CD8-positive, alpha-beta memory T cell (primary cell): ENCODE data around the gene NLRP5. TPM values are rescaled to one million over a fixed set of nuclear protein-coding genes. Genes with fewer than 3 reads are reported as not detected.
"Not testable (repeated sequence)": the region's sequence is repeated elsewhere in the genome, so short reads cannot be mapped to it uniquely, and the experiment has no call there.

ENCODE experiments used
- CTCF ChIA-PET: fragments of 350-600 bp; sonication (Branson Sonifier 250); formaldehyde crosslinking; loops from one replicate; lab custom pipeline; 2021; ENCODE audit warnings: antibody characterized with exemption; lab: Charles Lee
- POLR2A ChIA-PET: fragments of 350-600 bp; sonication (Branson Sonifier 250); formaldehyde crosslinking; loops from one replicate; lab custom pipeline; 2021; ENCODE audit warnings: antibody characterized with exemption; lab: Charles Lee
- DNase-seq, 5 donors: peaks; one replicate each; pipeline versions ENCODE4 v3.0.0 to v3.0.0-alpha.2; 2020 to 2022; ENCODE audit warnings: mixed read lengths in 1 of 5
- H3K27ac ChIP-seq: one replicate; pipeline ENCODE4 v1.7.0; 2013; ENCODE audit warnings: low read depth, mild to moderate bottlenecking, low read length, moderate library complexity
- H3K27me3 ChIP-seq: 2 replicates; pipeline ENCODE4 v1.7.0; 2013; ENCODE audit warnings: low read length, mild to moderate bottlenecking; ENCODE audit not compliant: insufficient read depth, poor library complexity, severe bottlenecking
- H3K36me3 ChIP-seq: 2 replicates; pipeline ENCODE4 v1.7.0; 2013; ENCODE audit warnings: mild to moderate bottlenecking, low read length, moderate library complexity; ENCODE audit not compliant: insufficient read depth
- H3K4me1 ChIP-seq: 2 replicates; pipeline ENCODE4 v1.7.0; 2013; ENCODE audit warnings: mild to moderate bottlenecking, low read length, moderate library complexity; ENCODE audit not compliant: insufficient read depth
- H3K4me3 ChIP-seq: 2 replicates; pipeline ENCODE4 v1.7.0; 2013; ENCODE audit warnings: mild to moderate bottlenecking, low read length
- H3K9me3 ChIP-seq: 2 replicates; pipeline ENCODE4 v1.7.0; 2013; ENCODE audit warnings: mild to moderate bottlenecking, low read length
- H3K27ac Mint-ChIP-seq, 8 donors: one replicate each; pipeline ENCODE4 v1.8.0; 2020 to 2021; ENCODE audit warnings: mixed read lengths in 8 of 8, mild to moderate bottlenecking in 6 of 8, inconsistent platforms in 3 of 8, moderate library complexity in 3 of 8
- H3K27me3 Mint-ChIP-seq, 2 donors: one replicate each; pipeline ENCODE4 v1.8.0; 2020 to 2021; ENCODE audit warnings: mixed read lengths in 2 of 2, mild to moderate bottlenecking in 1 of 2, moderate library complexity in 1 of 2
- H3K36me3 Mint-ChIP-seq, 3 donors: one replicate each; pipeline ENCODE4 v1.8.0; 2020 to 2021; ENCODE audit warnings: mixed read lengths in 3 of 3, inconsistent platforms in 1 of 3, mild to moderate bottlenecking in 1 of 3
- H3K4me1 Mint-ChIP-seq, 3 donors: one replicate each; pipeline ENCODE4 v1.8.0; 2020 to 2021; ENCODE audit warnings: mixed read lengths in 3 of 3, inconsistent platforms in 1 of 3, mild to moderate bottlenecking in 1 of 3
- H3K4me3 Mint-ChIP-seq, 7 donors: one replicate each; pipeline ENCODE4 v1.8.0; 2020 to 2021; ENCODE audit warnings: mixed read lengths in 7 of 7, mild to moderate bottlenecking in 6 of 7, moderate library complexity in 4 of 7, inconsistent platforms in 2 of 7
- H3K9me3 Mint-ChIP-seq, 5 donors: one replicate each; pipeline ENCODE4 v1.8.0; 2020 to 2022; ENCODE audit warnings: mixed read lengths in 5 of 5, mild to moderate bottlenecking in 3 of 5, moderate library complexity in 2 of 5, inconsistent platforms in 1 of 5
- polyA plus RNA-seq: library from polyadenylated mRNA; unstranded; fragments of 300-500 nt; fragmentation: Illumina TruSeq; gene quantifications from one replicate; pipeline ENCODE4 v1.2.3, GENCODE V29; 2021
- total RNA-seq, 2 experiments: library from RNA; stranded (reverse); gene quantifications; one replicate each; pipeline ENCODE4 v1.2.3, GENCODE V29; 2021

NLRP5 gene
- total RNA-seq (not detected), polyA plus RNA-seq (not detected)

- Histone ChIP-seq H3K9me3 (no peaks in the 10 kb centered on the region), H3K4me3 (no peak within 1 kb of the TSS), H3K27ac (no peak within 1 kb of the TSS), H3K27me3 (no peaks in the 10 kb centered on the region), H3K36me3 (no peaks in the 10 kb centered on the region), H3K4me1 (no peaks in the 10 kb centered on the region)
- DNase-seq: no peak
- Mint-ChIP-seq H3K27ac (no peak within 1 kb of the TSS), H3K4me1 (no peaks in the 10 kb centered on the region), H3K27me3 (no peaks in the 10 kb centered on the region), H3K9me3 (peaks cover 0 to 9% (median 8%) of the 10 kb centered on the region in 5 donors), H3K4me3 (no peak within 1 kb of the TSS), H3K36me3 (no peaks in the 10 kb centered on the region)
- POLR2A ChIA-PET: no interaction called here
- CTCF ChIA-PET: no interaction called here
These were observed at the start of gene NLRP5 for GRCh38 chr19:55986487-55986886. Gene NLRP5, plus strand, starts transcription at chr19:55986775.

GRCh38 chr19:55939206-55939605, 47.4 kb upstream of the NLRP5 start:
- no peak overlapping the region for H3K4me3 Mint-ChIP-seq
- POLR2A ChIA-PET: no interaction called here
- H3K4me3 ChIP-seq: no peak overlapping the region
- peaks cover 0 to 4% of the 10 kb centered on the region in 2 donors for H3K27me3 Mint-ChIP-seq
- H3K4me1 ChIP-seq: no peaks in the 10 kb centered on the region
- H3K36me3 ChIP-seq: no peaks in the 10 kb centered on the region
- H3K27ac ChIP-seq: no peak overlapping the region
- no peaks in the 10 kb centered on the region for H3K4me1 Mint-ChIP-seq
- H3K36me3 Mint-ChIP-seq: peaks cover 0 to 4% (median 0%) of the 10 kb centered on the region in 3 donors
- DNase-seq: no peak
- no peaks in the 10 kb centered on the region for H3K27me3 ChIP-seq
- CTCF ChIA-PET: no interaction called here
- no peaks in the 10 kb centered on the region for H3K9me3 ChIP-seq
- H3K27ac Mint-ChIP-seq: no peak overlapping the region
- H3K9me3 Mint-ChIP-seq: peaks cover 6 to 24% (median 14%) of the 10 kb centered on the region in 5 donors

GRCh38 chr19:55940306-55940705, 46.3 kb upstream of the NLRP5 start:
- Histone ChIP-seq H3K27me3 (no peaks in the 10 kb centered on the region), H3K4me3 (no peak overlapping the region), H3K27ac (no peak overlapping the region), H3K9me3 (no peaks in the 10 kb centered on the region), H3K4me1 (no peaks in the 10 kb centered on the region), H3K36me3 (no peaks in the 10 kb centered on the region)
- no peaks in the 10 kb centered on the region for H3K4me1 Mint-ChIP-seq
- H3K9me3 Mint-ChIP-seq: peaks cover 4 to 22% (median 11%) of the 10 kb centered on the region in 5 donors
- no peak for DNase-seq
- no peak overlapping the region for H3K27ac Mint-ChIP-seq
- ChIA-PET POLR2A (no interaction called here), CTCF (no interaction called here)
- H3K36me3 Mint-ChIP-seq: peaks cover 0 to 4% (median 0%) of the 10 kb centered on the region in 3 donors
- peaks cover 0 to 4% of the 10 kb centered on the region in 2 donors for H3K27me3 Mint-ChIP-seq
- H3K4me3 Mint-ChIP-seq: no peak overlapping the region

- no peak for DNase-seq
- no peaks in the 10 kb centered on the region for H3K9me3 ChIP-seq
- H3K4me1 ChIP-seq: no peaks in the 10 kb centered on the region
- H3K27ac ChIP-seq: no peak within 1 kb of the TSS
- no peaks in the 10 kb centered on the region for H3K27me3 ChIP-seq
- no peak within 1 kb of the TSS for H3K4me3 Mint-ChIP-seq
- H3K4me3 ChIP-seq: no peak within 1 kb of the TSS
- no peaks in the 10 kb centered on the region for H3K36me3 Mint-ChIP-seq
- peaks cover 0 to 17% (median 12%) of the 10 kb centered on the region in 5 donors for H3K9me3 Mint-ChIP-seq
- H3K36me3 ChIP-seq: no peaks in the 10 kb centered on the region
- ChIA-PET CTCF (no interaction called here), POLR2A (no interaction called here)
- no peak within 1 kb of the TSS for H3K27ac Mint-ChIP-seq
- H3K27me3 Mint-ChIP-seq: peaks cover 0 to 4% of the 10 kb centered on the region in 2 donors
- H3K4me1 Mint-ChIP-seq: no peaks in the 10 kb centered on the region
These were observed 39.0 kb upstream of the NLRP5 start, which contains the start of gene NLRP8 for GRCh38 chr19:55947532-55947931. Gene NLRP8, plus strand, starts transcription at chr19:55947832.

GRCh38 chr19:55950566-55950965, 36.0 kb upstream of the NLRP5 start:
- H3K27me3 Mint-ChIP-seq, H3K27ac Mint-ChIP-seq, H3K27ac ChIP-seq, CTCF ChIA-PET, H3K4me1 Mint-ChIP-seq, H3K27me3 ChIP-seq, H3K4me3 Mint-ChIP-seq, H3K4me1 ChIP-seq, H3K4me3 ChIP-seq, H3K36me3 Mint-ChIP-seq, POLR2A ChIA-PET, H3K9me3 ChIP-seq, DNase-seq, H3K36me3 ChIP-seq: not testable (repeated sequence)
- H3K9me3 Mint-ChIP-seq: peaks cover 0 to 16% (median 11%) of the 10 kb centered on the region in 5 donors

GRCh38 chr19:55956431-55956830, 30.1 kb upstream of the NLRP5 start:
- peaks cover 0 to 5% (median 2%) of the 10 kb centered on the region in 5 donors for H3K9me3 Mint-ChIP-seq
- Histone ChIP-seq H3K4me1 (no peaks in the 10 kb centered on the region), H3K4me3 (no peak overlapping the region), H3K27ac (no peak overlapping the region), H3K9me3 (no peaks in the 10 kb centered on the region), H3K36me3 (no peaks in the 10 kb centered on the region), H3K27me3 (no peaks in the 10 kb centered on the region)
- CTCF ChIA-PET: no interaction called here
- no peaks in the 10 kb centered on the region for H3K36me3 Mint-ChIP-seq
- POLR2A ChIA-PET: no interaction called here
- H3K27ac Mint-ChIP-seq: no peak overlapping the region
- no peak overlapping the region for H3K4me3 Mint-ChIP-seq
- DNase-seq: no peak
- no peaks in the 10 kb centered on the region for H3K4me1 Mint-ChIP-seq
- peaks cover 0 to 4% of the 10 kb centered on the region in 2 donors for H3K27me3 Mint-ChIP-seq

- Mint-ChIP-seq H3K4me1 (no peaks in the 10 kb centered on the region), H3K36me3 (no peaks in the 10 kb centered on the region), H3K4me3 (no peak overlapping the region), H3K27me3 (peaks cover 0 to 4% of the 10 kb centered on the region in 2 donors), H3K9me3 (peaks cover 0 to 4% (median 2%) of the 10 kb centered on the region in 5 donors), H3K27ac (no peak overlapping the region)
- Histone ChIP-seq H3K36me3 (no peaks in the 10 kb centered on the region), H3K4me3 (no peak overlapping the region), H3K4me1 (no peaks in the 10 kb centered on the region), H3K27ac (no peak overlapping the region), H3K27me3 (no peaks in the 10 kb centered on the region), H3K9me3 (no peaks in the 10 kb centered on the region)
- CTCF ChIA-PET: no interaction called here
- DNase-seq: no peak
- POLR2A ChIA-PET: no interaction called here
These were observed 28.2 kb upstream of the NLRP5 start for GRCh38 chr19:55958356-55958755.

- H3K27me3 ChIP-seq: no peaks in the 10 kb centered on the region
- Mint-ChIP-seq H3K27me3 (peaks cover 0 to 4% of the 10 kb centered on the region in 2 donors), H3K27ac (no peak overlapping the region), H3K36me3 (no peaks in the 10 kb centered on the region), H3K4me1 (no peaks in the 10 kb centered on the region), H3K4me3 (no peak overlapping the region), H3K9me3 (peaks cover 0 to 10% (median 2%) of the 10 kb centered on the region in 5 donors)
- H3K9me3 ChIP-seq: no peaks in the 10 kb centered on the region
- H3K36me3 ChIP-seq: no peaks in the 10 kb centered on the region
- no peaks in the 10 kb centered on the region for H3K4me1 ChIP-seq
- H3K4me3 ChIP-seq: no peak overlapping the region
- no peak overlapping the region for H3K27ac ChIP-seq
- no peak for DNase-seq
- ChIA-PET POLR2A (no interaction called here), CTCF (no interaction called here)
These were observed 26.4 kb upstream of the NLRP5 start for GRCh38 chr19:55959996-55960675.
